ENCODE results near the gene ELMO1. TPM values are rescaled to one million over a fixed set of nuclear protein-coding genes. Genes with fewer than 3 reads are reported as not detected.
A peak's percentile ranks its signal among the peaks of the same experiment; 100 is the strongest.

ELMO1 gene
- total RNA-seq, 1 donor from 2014 or later = 11.9 TPM

DNA sequence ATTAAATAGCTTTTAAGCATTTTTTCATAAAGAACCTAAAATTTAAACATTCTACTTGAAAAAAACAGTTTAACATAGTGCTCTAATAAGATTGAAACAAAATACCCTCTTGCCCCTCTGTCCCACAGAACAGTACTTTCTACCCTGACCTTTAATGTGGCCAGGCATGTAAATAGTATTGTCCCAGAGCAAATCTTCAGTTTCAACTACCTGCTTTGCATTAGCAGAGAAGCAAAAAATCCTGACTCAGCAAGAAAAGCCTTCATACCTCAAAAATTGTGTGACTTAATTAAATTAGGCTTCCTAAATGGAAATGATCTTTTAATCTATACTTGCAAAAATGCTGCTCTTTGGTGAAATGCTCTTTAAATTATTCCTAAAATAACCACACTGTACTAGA is 487.0 kb downstream of the ELMO1 start:
- DNase-seq (no peak), ATAC-seq (ENCODE audit: poor library complexity) (no peak)
- intact Hi-C loops (cut with DNase I) = no loop called here

GRCh38 chr7:36961097-36961496 is 487.6 kb downstream of the ELMO1 start:
- DNase-seq (no peak), ATAC-seq (ENCODE audit: poor library complexity) (no peak)
- intact Hi-C loops (cut with DNase I) = no loop called here

- ATAC-seq (ENCODE audit: poor library complexity) = no peak
- DNase-seq = no peak
- intact Hi-C loops (cut with DNase I) = no loop called here
These were observed 488.6 kb downstream of the ELMO1 start for GRCh38 chr7:36960105-36960504.

GRCh38 chr7:36958111-36958733 is 490.4 kb downstream of the ELMO1 start:
- ATAC-seq (ENCODE audit: poor library complexity) (no peak), DNase-seq (no peak)
- intact Hi-C loops (cut with DNase I) = no loop called here

GRCh38 chr7:36957620-36958019 is 491.0 kb downstream of the ELMO1 start:
- ATAC-seq (ENCODE audit: poor library complexity) (no peak), DNase-seq (no peak)
- intact Hi-C loops (cut with DNase I) = no loop called here

DNA sequence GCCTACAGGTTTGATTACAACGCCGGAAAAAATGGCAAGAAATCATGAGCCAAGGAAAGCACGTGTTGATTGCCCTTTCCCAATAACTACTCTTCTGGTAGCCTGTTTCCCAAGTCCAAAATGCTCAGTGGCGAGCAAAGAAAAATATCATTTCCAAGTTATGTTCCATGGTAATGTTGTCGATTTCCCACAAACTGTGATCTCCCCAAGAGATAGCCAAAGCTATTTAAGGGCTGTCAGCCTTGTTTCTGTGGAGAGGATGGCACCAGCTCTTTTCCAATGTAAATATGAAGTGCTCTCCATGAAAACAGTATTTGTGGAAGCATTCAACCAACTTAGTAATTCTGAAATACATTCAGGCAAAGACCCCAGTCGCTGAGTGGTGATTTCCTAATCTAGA is 491.9 kb downstream of the ELMO1 start:
- intact Hi-C loops (cut with DNase I) = no loop called here
- no peak for ATAC-seq (ENCODE audit: poor library complexity)
- no peak for DNase-seq

- intact Hi-C loops (cut with DNase I) = no loop called here
- ATAC-seq (ENCODE audit: poor library complexity) = no peak
- DNase-seq = no peak
These were observed 493.1 kb downstream of the ELMO1 start for GRCh38 chr7:36955456-36956129.

DNA sequence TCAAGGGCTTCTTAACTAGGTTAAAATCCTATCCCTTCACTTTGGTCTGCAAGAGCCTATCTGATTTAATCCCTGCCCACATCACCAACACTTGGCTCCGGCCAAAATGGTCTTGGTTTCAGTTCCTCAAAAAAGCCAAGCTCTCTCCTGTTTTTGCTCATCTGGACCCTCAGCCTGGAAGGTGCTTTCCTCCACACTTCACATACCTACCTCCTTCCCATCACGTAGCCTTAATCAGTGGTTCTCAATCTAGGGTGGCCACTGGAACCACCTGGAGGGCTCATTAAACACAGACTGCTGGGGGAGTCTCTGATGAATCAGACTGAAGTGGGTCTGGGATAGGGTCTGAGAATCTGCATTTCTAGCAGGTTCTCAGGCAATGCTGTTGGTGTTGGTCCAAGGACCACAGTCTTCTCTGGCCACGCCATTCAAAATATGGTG is 497.4 kb downstream of the ELMO1 start:
- no peak for DNase-seq
- ATAC-seq (ENCODE audit: poor library complexity) = no peak
- intact Hi-C loops (cut with DNase I) = no loop called here

- intact Hi-C loops (cut with DNase I) = no loop called here
- DNase-seq = no peak
- ATAC-seq (ENCODE audit: poor library complexity) = peak; percentile 46
These were observed 498.7 kb downstream of the ELMO1 start for GRCh38 chr7:36949711-36950600.

- ATAC-seq (ENCODE audit: poor library complexity) = no peak
- intact Hi-C loops (cut with DNase I) = no loop called here
- no peak for DNase-seq
These were observed 502.3 kb downstream of the ELMO1 start for GRCh38 chr7:36946401-36946739.

- intact Hi-C loops (cut with DNase I) = no loop called here
- DNase-seq (no peak), ATAC-seq (ENCODE audit: poor library complexity) (peak; percentile 94)
These were observed 502.9 kb downstream of the ELMO1 start for GRCh38 chr7:36945612-36946400.

DNA sequence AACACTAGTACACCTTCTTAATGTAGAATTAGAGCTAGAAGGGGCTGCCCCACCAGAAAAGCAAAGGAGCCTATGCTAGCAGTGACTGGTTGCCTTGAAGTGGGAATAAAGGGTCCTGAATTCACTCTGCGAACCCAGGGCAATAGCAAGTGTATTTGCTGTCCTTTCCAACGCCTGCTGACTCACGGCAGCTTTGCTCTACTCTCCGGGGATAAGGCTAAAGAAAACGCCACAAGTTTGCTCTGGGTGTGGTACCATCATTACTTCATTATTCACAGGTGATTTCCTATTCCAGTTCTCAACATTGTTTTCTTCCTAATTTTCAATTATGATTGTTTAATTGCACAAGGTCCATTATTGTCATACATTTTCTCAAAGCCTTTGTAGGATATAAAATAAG is 503.8 kb downstream of the ELMO1 start:
- no peak for ATAC-seq (ENCODE audit: poor library complexity)
- DNase-seq = no peak
- intact Hi-C loops (cut with DNase I) = no loop called here

GRCh38 chr7:36943591-36944435 is 504.9 kb downstream of the ELMO1 start:
- no peak for DNase-seq
- intact Hi-C loops (cut with DNase I) = no loop called here
- ATAC-seq (ENCODE audit: poor library complexity) = no peak

- no peak for DNase-seq
- no peak for ATAC-seq (ENCODE audit: poor library complexity)
- intact Hi-C loops (cut with DNase I) = no loop called here
These were observed 505.7 kb downstream of the ELMO1 start for GRCh38 chr7:36942955-36943354.

GRCh38 chr7:36942541-36942940 is 506.1 kb downstream of the ELMO1 start:
- DNase-seq (no peak), ATAC-seq (ENCODE audit: poor library complexity) (no peak)
- intact Hi-C loops (cut with DNase I) = no loop called here

- no peak for ATAC-seq (ENCODE audit: poor library complexity)
- DNase-seq = no peak
- intact Hi-C loops (cut with DNase I) = no loop called here
These were observed 506.6 kb downstream of the ELMO1 start for GRCh38 chr7:36942025-36942424.

DNA sequence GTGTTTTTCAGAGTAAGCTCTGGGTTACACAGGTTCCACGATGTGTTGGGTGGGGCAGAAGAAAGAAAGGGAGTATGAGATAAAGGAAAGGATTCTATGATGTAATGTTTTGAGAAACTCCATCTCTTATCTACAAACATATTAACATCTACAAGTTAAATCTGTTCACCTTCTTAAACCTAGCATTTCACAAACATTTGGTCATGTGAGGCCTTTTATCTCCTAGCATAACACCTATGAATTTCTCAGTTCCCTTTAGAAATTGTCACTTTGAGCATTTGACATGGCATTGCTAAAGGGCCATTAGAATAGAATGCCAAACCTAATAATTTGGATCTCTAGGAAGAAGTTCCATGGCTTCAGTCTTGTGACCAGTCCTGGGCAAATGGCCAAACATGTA is 507.3 kb downstream of the ELMO1 start:
- intact Hi-C loops (cut with DNase I) = no loop called here
- ATAC-seq (ENCODE audit: poor library complexity) = no peak
- DNase-seq = no peak

DNA sequence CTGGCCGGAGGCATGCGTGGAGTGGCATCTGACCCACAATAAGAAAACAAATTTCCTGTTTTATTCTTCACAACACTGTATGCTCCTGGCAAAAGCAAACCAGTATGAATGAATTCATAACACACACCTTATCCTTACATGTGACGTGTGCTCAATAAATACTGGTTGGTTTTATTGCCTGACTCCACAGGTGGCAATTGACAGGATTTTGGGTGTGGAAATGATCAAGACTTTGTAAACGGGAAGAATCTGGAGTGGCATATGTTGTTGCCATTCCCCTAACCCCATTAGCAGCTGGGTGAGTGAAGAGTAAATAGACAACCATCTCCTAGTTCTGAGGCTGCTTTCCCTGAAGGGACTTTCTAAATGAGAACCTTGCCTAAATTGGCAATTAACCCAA is 508.8 kb downstream of the ELMO1 start:
- intact Hi-C loops (cut with DNase I) = no loop called here
- ATAC-seq (ENCODE audit: poor library complexity) (no peak), DNase-seq (no peak)
